ENCODE results near the gene OPHN1.
"Not testable (repeated sequence)": the region's sequence is repeated elsewhere in the genome, so short reads cannot be mapped to it uniquely, and the experiment has no call there.

GRCh38 chrX:68070119-68070518 lies 363.2 kb downstream of the OPHN1 start:
- not testable (repeated sequence) for TF ChIP-seq NFRKB (IDR thresholded peaks at IDR 0.05); ZNF792 (CRISPR knock-in tag; IDR thresholded peaks at IDR 0.05); ZNF549 (CRISPR knock-in tag; IDR thresholded peaks at IDR 0.05); ZNF501 (CRISPR knock-in tag; IDR thresholded peaks at IDR 0.05); RARA (CRISPR knock-in tag; IDR thresholded peaks at IDR 0.05); SIN3A (IDR thresholded peaks at IDR 0.05; ENCODE audit: borderline replicate concordance, low read depth, low read length)
- TF ChIP-seq, protein P1, sequence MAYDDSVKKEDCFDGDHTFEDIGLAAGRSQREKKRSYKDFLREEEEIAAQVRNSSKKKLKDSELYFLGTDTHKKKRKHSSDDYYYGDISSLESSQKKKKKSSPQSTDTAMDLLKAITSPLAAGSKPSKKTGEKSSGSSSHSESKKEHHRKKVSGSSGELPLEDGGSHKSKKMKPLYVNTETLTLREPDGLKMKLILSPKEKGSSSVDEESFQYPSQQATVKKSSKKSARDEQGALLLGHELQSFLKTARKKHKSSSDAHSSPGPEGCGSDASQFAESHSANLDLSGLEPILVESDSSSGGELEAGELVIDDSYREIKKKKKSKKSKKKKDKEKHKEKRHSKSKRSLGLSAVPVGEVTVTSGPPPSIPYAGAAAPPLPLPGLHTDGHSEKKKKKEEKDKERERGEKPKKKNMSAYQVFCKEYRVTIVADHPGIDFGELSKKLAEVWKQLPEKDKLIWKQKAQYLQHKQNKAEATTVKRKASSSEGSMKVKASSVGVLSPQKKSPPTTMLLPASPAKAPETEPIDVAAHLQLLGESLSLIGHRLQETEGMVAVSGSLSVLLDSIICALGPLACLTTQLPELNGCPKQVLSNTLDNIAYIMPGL (CRISPR knock-in tag; IDR thresholded peaks at IDR 0.05; ENCODE audit: borderline replicate concordance in 1 of 2, low read depth in 1 of 2), result not testable (repeated sequence)

Measured in HepG2 (cell line).